Neural cell (in vitro differentiated cells): Measurements from ENCODE around the gene KRTDAP. TPM values are rescaled to one million over a fixed set of nuclear protein-coding genes. Genes with fewer than 3 reads are reported as not detected.
"Not testable (repeated sequence)": the region's sequence is repeated elsewhere in the genome, so short reads cannot be mapped to it uniquely, and the experiment has no call there.

Experiments
- H2AFZ ChIP-seq: fragments of 200-600, 300-800 bp; sonication (generic), shearing (Covaris generic); 2 replicates; pipeline ENCODE4 v1.6.0; 2014; ENCODE audit warnings: low read depth, mild to moderate bottlenecking, antibody characterized with exemption, low read length, moderate library complexity
- H3F3A ChIP-seq: fragments of 200-600 bp; shearing (Covaris generic); 2 replicates; pipeline ENCODE4 v1.6.1; 2016; ENCODE audit warnings: mild to moderate bottlenecking, moderate library complexity, mixed read lengths, antibody characterized with exemption, low read length; ENCODE audit not compliant: insufficient read depth, poor library complexity, severe bottlenecking
- H3K27ac ChIP-seq: fragments of 200-600, 300-800 bp; sonication (generic), shearing (Covaris generic); 2 replicates; pipeline ENCODE4 v1.5.1; 2014; ENCODE audit warnings: mild to moderate bottlenecking, low read length, moderate library complexity
- H3K27me3 ChIP-seq: fragments of 300-800, 200-600 bp; sonication (generic), shearing (Covaris generic); 2 replicates; pipeline ENCODE4 v1.6.0; 2014; ENCODE audit warnings: mild to moderate bottlenecking, low read depth, low read length, moderate library complexity; ENCODE audit not compliant: insufficient read depth
- H3K36me3 ChIP-seq: fragments of 300-800, 200-600 bp; sonication (generic), shearing (Covaris generic); 2 replicates; pipeline ENCODE4 v1.5.1; 2014; ENCODE audit warnings: mild to moderate bottlenecking, antibody characterized with exemption, low read length, moderate library complexity; ENCODE audit not compliant: insufficient read depth
- H3K4me2 ChIP-seq: fragments of 300-800, 200-600 bp; sonication (generic), shearing (Covaris generic); 2 replicates; pipeline ENCODE4 v1.6.0; 2014; ENCODE audit warnings: mild to moderate bottlenecking, low read length
- H3K4me3 ChIP-seq: fragments of 300-800, 200-600 bp; sonication (generic), shearing (Covaris generic); 2 replicates; pipeline ENCODE4 v1.5.1; 2014; ENCODE audit warnings: mild to moderate bottlenecking, low read length, moderate library complexity
- H3K79me2 ChIP-seq: fragments of 200-600 bp; shearing (Covaris generic); replicated peaks from 2 replicates; pipeline ENCODE4 v1.6.0; 2014; ENCODE audit warnings: mild to moderate bottlenecking, low read length, moderate library complexity; ENCODE audit not compliant: insufficient read depth
- H3K9ac ChIP-seq: fragments of 300-800, 200-600 bp; sonication (generic), shearing (Covaris generic); 2 replicates; pipeline ENCODE4 v1.6.1; 2016; ENCODE audit warnings: mild to moderate bottlenecking, low read length, mixed read lengths
- H3K9me2 ChIP-seq: fragments of 200-600 bp; shearing (Covaris generic); 2 replicates; pipeline ENCODE4 v1.6.1; 2016; ENCODE audit warnings: mild to moderate bottlenecking, low read length, mixed read lengths; ENCODE audit not compliant: insufficient read depth
- H3K9me3 ChIP-seq: fragments of 200-600, 300-800 bp; sonication (generic), shearing (Covaris generic); 2 replicates; pipeline ENCODE4 v1.6.1; 2016; ENCODE audit warnings: mild to moderate bottlenecking, mixed run types, low read length, moderate library complexity, mixed read lengths
- H4K20me1 ChIP-seq: fragments of 200-600 bp; shearing (Covaris generic); 2 replicates; pipeline ENCODE4 v1.6.1; 2016; ENCODE audit warnings: mild to moderate bottlenecking, mixed run types; ENCODE audit not compliant: insufficient read depth
- CTCF ChIP-seq: fragments of 450-650 bp; IDR thresholded peaks from 2 replicates; pipeline ENCODE4 v1.5.1; 2014; ENCODE audit warnings: antibody characterized with exemption, mild to moderate bottlenecking, moderate library complexity; ENCODE audit not compliant: poor library complexity, severe bottlenecking
- EP300 ChIP-seq: fragments of 450-650 bp; conservative IDR thresholded peaks from 2 replicates; pipeline ENCODE4 v1.6.1; 2014; ENCODE audit warnings: antibody characterized with exemption, mild to moderate bottlenecking, moderate library complexity; ENCODE audit not compliant: poor library complexity, severe bottlenecking
- EZH2 ChIP-seq: fragments of 200-600, 300-800 bp; shearing (Covaris generic), sonication (generic); IDR thresholded peaks from 2 replicates; pipeline ENCODE4 v1.6.1; 2014; ENCODE audit warnings: antibody characterized with exemption, low read length, borderline replicate concordance, mild to moderate bottlenecking; ENCODE audit not compliant: insufficient read depth, poor library complexity, severe bottlenecking
- MXI1 ChIP-seq: fragments of 450-650 bp; conservative IDR thresholded peaks from 2 replicates; pipeline ENCODE4 v1.6.1; 2014; ENCODE audit warnings: antibody characterized with exemption, mild to moderate bottlenecking; ENCODE audit not compliant: poor library complexity, severe bottlenecking
- POLR2AphosphoS5 ChIP-seq: IDR thresholded peaks from 2 replicates; pipeline ENCODE4 v1.6.1; 2012
- RAD21 ChIP-seq: fragments of 450-650 bp; conservative IDR thresholded peaks from 2 replicates; pipeline ENCODE4 v1.6.1; 2014; ENCODE audit warnings: antibody characterized with exemption, mild to moderate bottlenecking, moderate library complexity
- REST ChIP-seq: IDR thresholded peaks from 2 replicates; pipeline ENCODE4 v1.6.1; 2012; ENCODE audit warnings: borderline replicate concordance
- SMC3 ChIP-seq: fragments of 450-650 bp; conservative IDR thresholded peaks from 2 replicates; pipeline ENCODE4 v1.6.1; 2014; ENCODE audit warnings: antibody characterized with exemption, mild to moderate bottlenecking, moderate library complexity; ENCODE audit not compliant: poor library complexity
- TAF1 ChIP-seq: IDR thresholded peaks from 2 replicates; pipeline ENCODE4 v1.6.1; 2012; ENCODE audit warnings: low read depth
- polyA plus RNA-seq: library from polyadenylated mRNA; depleted of rRNA; stranded (reverse); fragments of >200 nt; gene quantifications from 2 replicates; pipeline ENCODE4 v1.2.3, GENCODE V29; 2014

Gene KRTDAP
- polyA plus RNA-seq, 1 donor from 2014 or later, result not detected

- H3K27ac ChIP-seq, result no peak overlapping the region
- TF ChIP-seq RAD21 (no peak), EP300 (no peak), POLR2AphosphoS5 (no peak), EZH2 (no peak), CTCF (no peak), TAF1 (no peak), SMC3 (no peak)
- no peaks in the 10 kb centered on the region for H3K36me3 ChIP-seq
- no peak overlapping the region for H2AFZ ChIP-seq
- no peaks in the 10 kb centered on the region for H3K9me3 ChIP-seq
- H3K4me2 ChIP-seq, result no peak overlapping the region
- H3K9ac ChIP-seq, result no peak overlapping the region
- H3K4me3 ChIP-seq, result no peak overlapping the region
- H3K9me2 ChIP-seq, result no peaks in the 10 kb centered on the region
- no peaks in the 10 kb centered on the region for H3F3A ChIP-seq
- H3K27me3 ChIP-seq, result no peaks in the 10 kb centered on the region
- H3K79me2 ChIP-seq, result no peaks in the 10 kb centered on the region
- no peaks in the 10 kb centered on the region for H4K20me1 ChIP-seq
These were observed 14.1 kb downstream of the KRTDAP start for GRCh38 chr19:35476149-35476548.

GRCh38 chr19:35474594-35474993 is 15.7 kb downstream of the KRTDAP start:
- not testable (repeated sequence) for H3K27me3 ChIP-seq, H3K27ac ChIP-seq, H4K20me1 ChIP-seq, H3K4me3 ChIP-seq, H3K9me3 ChIP-seq, H3K9me2 ChIP-seq, H2AFZ ChIP-seq, H3K36me3 ChIP-seq, H3K4me2 ChIP-seq, H3K79me2 ChIP-seq, H3F3A ChIP-seq, H3K9ac ChIP-seq

GRCh38 chr19:35474104-35474503 is 16.2 kb downstream of the KRTDAP start:
- no peaks in the 10 kb centered on the region for H3K27me3 ChIP-seq
- H3K36me3 ChIP-seq, result no peaks in the 10 kb centered on the region
- H3F3A ChIP-seq, result no peaks in the 10 kb centered on the region
- no peak overlapping the region for H3K4me3 ChIP-seq
- H3K9me3 ChIP-seq, result no peaks in the 10 kb centered on the region
- H3K27ac ChIP-seq, result no peak overlapping the region
- no peaks in the 10 kb centered on the region for H3K79me2 ChIP-seq
- H3K9me2 ChIP-seq, result no peaks in the 10 kb centered on the region
- no peak overlapping the region for H2AFZ ChIP-seq
- TF ChIP-seq REST (no peak), MXI1 (no peak), EP300 (no peak), EZH2 (no peak), RAD21 (no peak), TAF1 (no peak), SMC3 (no peak), CTCF (no peak), POLR2AphosphoS5 (no peak)
- no peak overlapping the region for H3K4me2 ChIP-seq
- H4K20me1 ChIP-seq, result no peaks in the 10 kb centered on the region
- no peak overlapping the region for H3K9ac ChIP-seq
